Chondrocyte (in vitro differentiated cells): ENCODE results near the gene CYB561. TPM values are rescaled to one million over a fixed set of nuclear protein-coding genes. Genes with fewer than 3 reads are reported as not detected.

ENCODE experiments used
- DNase-seq: peaks from one replicate; pipeline ENCODE4 v3.0.0; 2021; ENCODE audit warnings: mixed read lengths, low spot score
- H3K27ac Mint-ChIP-seq: one replicate; pipeline ENCODE4 v1.8.0; 2021; ENCODE audit warnings: mild to moderate bottlenecking, moderate library complexity, mixed read lengths; ENCODE audit not compliant: unreplicated experiment
- H3K27me3 Mint-ChIP-seq: 2 replicates; pipeline ENCODE4 v1.8.0; 2021; ENCODE audit warnings: low read depth, mixed read lengths
- H3K36me3 Mint-ChIP-seq: 2 replicates; pipeline ENCODE4 v1.8.0; 2021; ENCODE audit warnings: low read depth, mixed read lengths
- H3K4me1 Mint-ChIP-seq: 2 replicates; pipeline ENCODE4 v1.8.0; 2021; ENCODE audit warnings: low read depth, mild to moderate bottlenecking, mixed read lengths
- H3K4me3 Mint-ChIP-seq: one replicate; pipeline ENCODE4 v1.8.0; 2021; ENCODE audit warnings: mild to moderate bottlenecking, moderate library complexity, mixed read lengths; ENCODE audit not compliant: unreplicated experiment
- H3K9me3 Mint-ChIP-seq: 2 replicates; pipeline ENCODE4 v1.8.0; 2021; ENCODE audit warnings: low read depth, mixed read lengths
- total RNA-seq: library from RNA; stranded (reverse); gene quantifications from 3 replicates; pipeline ENCODE4 v1.2.1, GENCODE V29; 2021
- TF ChIP-seq, protein P1 (sequence below): fragments of 200-600 bp; sonication (generic); IDR thresholded peaks from 2 replicates; pipeline ENCODE4 v1.5.0; 2021; ENCODE audit warnings: antibody characterized with exemption, mild to moderate bottlenecking, moderate library complexity

Gene CYB561
- total RNA-seq, 1 donor from 2014 or later, result 10.1 TPM

GRCh38 chr17:63478814-63479494 lies 32.8 kb upstream of the CYB561 start:
- no peaks in the 10 kb centered on the region for H3K36me3 Mint-ChIP-seq
- H3K4me3 Mint-ChIP-seq, result no peak overlapping the region
- peaks cover 11% of the 10 kb centered on the region for H3K4me1 Mint-ChIP-seq
- peaks cover 20% of the 10 kb centered on the region for H3K27me3 Mint-ChIP-seq
- no peak overlapping the region for H3K27ac Mint-ChIP-seq
- H3K9me3 Mint-ChIP-seq, result no peaks in the 10 kb centered on the region
- TF ChIP-seq, protein P1, sequence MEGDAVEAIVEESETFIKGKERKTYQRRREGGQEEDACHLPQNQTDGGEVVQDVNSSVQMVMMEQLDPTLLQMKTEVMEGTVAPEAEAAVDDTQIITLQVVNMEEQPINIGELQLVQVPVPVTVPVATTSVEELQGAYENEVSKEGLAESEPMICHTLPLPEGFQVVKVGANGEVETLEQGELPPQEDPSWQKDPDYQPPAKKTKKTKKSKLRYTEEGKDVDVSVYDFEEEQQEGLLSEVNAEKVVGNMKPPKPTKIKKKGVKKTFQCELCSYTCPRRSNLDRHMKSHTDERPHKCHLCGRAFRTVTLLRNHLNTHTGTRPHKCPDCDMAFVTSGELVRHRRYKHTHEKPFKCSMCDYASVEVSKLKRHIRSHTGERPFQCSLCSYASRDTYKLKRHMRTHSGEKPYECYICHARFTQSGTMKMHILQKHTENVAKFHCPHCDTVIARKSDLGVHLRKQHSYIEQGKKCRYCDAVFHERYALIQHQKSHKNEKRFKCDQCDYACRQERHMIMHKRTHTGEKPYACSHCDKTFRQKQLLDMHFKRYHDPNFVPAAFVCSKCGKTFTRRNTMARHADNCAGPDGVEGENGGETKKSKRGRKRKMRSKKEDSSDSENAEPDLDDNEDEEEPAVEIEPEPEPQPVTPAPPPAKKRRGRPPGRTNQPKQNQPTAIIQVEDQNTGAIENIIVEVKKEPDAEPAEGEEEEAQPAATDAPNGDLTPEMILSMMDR, result peak; percentile 81
- peak; percentile 91 for DNase-seq

- H3K27ac Mint-ChIP-seq, result no peak overlapping the region
These were observed 31.7 kb upstream of the CYB561 start for GRCh38 chr17:63477480-63478440.

GRCh38 chr17:63476854-63477479 lies 30.9 kb upstream of the CYB561 start, which contains the start of gene ACE:
Gene ACE (plus strand): TSS chr17:63477061. CDS start chr17:63477095, 34 bp downstream.
- Mint-ChIP-seq H3K4me3 (peak within 1 kb of the TSS; percentile 75), H3K36me3 (no peaks in the 10 kb centered on the region), H3K27me3 (peaks cover 20% of the 10 kb centered on the region), H3K27ac (no peak within 1 kb of the TSS), H3K4me1 (peaks cover 11% of the 10 kb centered on the region), H3K9me3 (no peaks in the 10 kb centered on the region)
- TF ChIP-seq, protein P1, result no peak
- peak; percentile 61 for DNase-seq

More at GRCh38 chr17:63477480-63478440, 31.7 kb upstream of the CYB561 start:
- Mint-ChIP-seq H3K27me3 (peaks cover 20% of the 10 kb centered on the region), H3K4me3 (peak overlapping the region; percentile 75), H3K4me1 (peaks cover 11% of the 10 kb centered on the region), H3K36me3 (no peaks in the 10 kb centered on the region), H3K9me3 (no peaks in the 10 kb centered on the region)
- TF ChIP-seq, protein P1, result no peak
- peak; percentile 61 for DNase-seq

GRCh38 chr17:63476459-63476853 lies 30.4 kb upstream of the CYB561 start:
- H3K9me3 Mint-ChIP-seq, result no peaks in the 10 kb centered on the region
- peak overlapping the region; percentile 45 for H3K4me3 Mint-ChIP-seq
- no peak overlapping the region for H3K27ac Mint-ChIP-seq
- peak; percentile 61 for DNase-seq
- peaks cover 11% of the 10 kb centered on the region for H3K4me1 Mint-ChIP-seq
- peaks cover 24% of the 10 kb centered on the region for H3K27me3 Mint-ChIP-seq
- TF ChIP-seq, protein P1, result no peak
- no peaks in the 10 kb centered on the region for H3K36me3 Mint-ChIP-seq
